ENCODE data around the gene PRRG4.
"Not testable (repeated sequence)": the region's sequence is repeated elsewhere in the genome, so short reads cannot be mapped to it uniquely, and the experiment has no call there.

The PRRG4 gene

GRCh38 chr11:32861850-32862577 lies 32.3 kb downstream of the PRRG4 start:
- H2BK5ac ChIP-seq (ENCODE audit: low read length), result no peak overlapping the region
- H3K4me2 ChIP-seq (ENCODE audit: insufficient read depth, low read length, poor library complexity, severe bottlenecking), result no peak overlapping the region
- no peaks in the 10 kb centered on the region for H3K79me1 ChIP-seq (ENCODE audit: low read depth, low read length)
- H2AK5ac ChIP-seq (ENCODE audit: low read depth, low read length), result no peak overlapping the region
- no peak overlapping the region for H4K8ac ChIP-seq (ENCODE audit: low read depth, low read length)
- no peak overlapping the region for H3K9ac ChIP-seq (ENCODE audit: low read depth, low read length, poor library complexity)
- H2BK15ac ChIP-seq (ENCODE audit: low read length), result no peak overlapping the region
- no peaks in the 10 kb centered on the region for H3K9me3 ChIP-seq (replicated peaks in 1 of 2; ENCODE audit: control insufficient read depth in 2 of 2, insufficient read depth in 1 of 2, low read depth in 1 of 2, low read length in 2 of 2)
- no peaks in the 10 kb centered on the region for H3K4me1 ChIP-seq (ENCODE audit: control insufficient read depth in 2 of 2, insufficient read depth in 1 of 2, low read depth in 1 of 2, low read length in 2 of 2)
- no peak overlapping the region for H3K18ac ChIP-seq (ENCODE audit: low read length)
- no peak overlapping the region for H2BK12ac ChIP-seq (ENCODE audit: low read length)
- H3K4me3 ChIP-seq (ENCODE audit: low read length in 2 of 2), result no peak overlapping the region
- H3K27ac ChIP-seq (replicated peaks; ENCODE audit: low read length), result no peak overlapping the region
- no peak overlapping the region for H3K14ac ChIP-seq (ENCODE audit: low read length)
- no peak for DNase-seq (ENCODE audit: low spot score)
- no peak overlapping the region for H3K4ac ChIP-seq (ENCODE audit: low read length)
- no peak overlapping the region for H2BK120ac ChIP-seq (ENCODE audit: low read depth, low read length)
- peaks cover 0 to 9% (median 0%) of the 10 kb centered on the region in 3 experiments for H3K27me3 ChIP-seq (ENCODE audit: control insufficient read depth in 3 of 3, insufficient read depth in 3 of 3, low read depth in 1 of 3, low read length in 3 of 3)
- H3K23ac ChIP-seq (ENCODE audit: low read depth, low read length, poor library complexity), result no peak overlapping the region
- no peak overlapping the region for H4K91ac ChIP-seq (ENCODE audit: low read depth, low read length, poor library complexity)
- no peak overlapping the region for H2AFZ ChIP-seq (ENCODE audit: low read length)
- H3K36me3 ChIP-seq (replicated peaks in 1 of 2; ENCODE audit: control insufficient read depth in 2 of 2, insufficient read depth in 2 of 2, low read length in 2 of 2), result no peaks in the 10 kb centered on the region
- no CpG with 5 or more reads among the region's 3 CpGs for WGBS, 2 donors (ENCODE audit: extremely low coverage in 2 of 2, insufficient read length in 2 of 2, insufficient replicate concordance in 1 of 2)

- no peak overlapping the region for H3K18ac ChIP-seq (ENCODE audit: low read length)
Measured at GRCh38 chr11:32864555-32864954, 34.8 kb downstream of the PRRG4 start.

GRCh38 chr11:32868752-32869151 lies 39.0 kb downstream of the PRRG4 start:
- H3K4me1 ChIP-seq (ENCODE audit: control insufficient read depth in 2 of 2, insufficient read depth in 1 of 2, low read depth in 1 of 2, low read length in 2 of 2); DNase-seq (ENCODE audit: low spot score); H3K79me1 ChIP-seq (ENCODE audit: low read depth, low read length); H3K9ac ChIP-seq (ENCODE audit: low read depth, low read length, poor library complexity); H3K23ac ChIP-seq (ENCODE audit: low read depth, low read length, poor library complexity); H3K18ac ChIP-seq (ENCODE audit: low read length); H2BK15ac ChIP-seq (ENCODE audit: low read length); H3K27me3 ChIP-seq (ENCODE audit: control insufficient read depth in 3 of 3, insufficient read depth in 3 of 3, low read depth in 1 of 3, low read length in 3 of 3); H3K4ac ChIP-seq (ENCODE audit: low read length); H4K8ac ChIP-seq (ENCODE audit: low read depth, low read length); H3K27ac ChIP-seq (replicated peaks; ENCODE audit: low read length); H4K91ac ChIP-seq (ENCODE audit: low read depth, low read length, poor library complexity); H3K4me2 ChIP-seq (ENCODE audit: insufficient read depth, low read length, poor library complexity, severe bottlenecking); H2BK5ac ChIP-seq (ENCODE audit: low read length); H2AFZ ChIP-seq (ENCODE audit: low read length); H2BK120ac ChIP-seq (ENCODE audit: low read depth, low read length); H3K9me3 ChIP-seq (replicated peaks in 1 of 2; ENCODE audit: control insufficient read depth in 2 of 2, insufficient read depth in 1 of 2, low read depth in 1 of 2, low read length in 2 of 2); H2AK5ac ChIP-seq (ENCODE audit: low read depth, low read length); H3K4me3 ChIP-seq (ENCODE audit: low read length in 2 of 2); H3K14ac ChIP-seq (ENCODE audit: low read length); H2BK12ac ChIP-seq (ENCODE audit: low read length); H3K36me3 ChIP-seq (replicated peaks in 1 of 2; ENCODE audit: control insufficient read depth in 2 of 2, insufficient read depth in 2 of 2, low read length in 2 of 2): not testable (repeated sequence)
- WGBS, 2 donors (ENCODE audit: extremely low coverage in 2 of 2, insufficient read length in 2 of 2, insufficient replicate concordance in 1 of 2), result no CpG with 5 or more reads among the region's 4 CpGs

More at GRCh38 chr11:32864555-32864954, 34.8 kb downstream of the PRRG4 start:
- H4K8ac ChIP-seq (ENCODE audit: low read depth, low read length), result no peak overlapping the region
- no peak overlapping the region for H2BK5ac ChIP-seq (ENCODE audit: low read length)
- H2AK5ac ChIP-seq (ENCODE audit: low read depth, low read length), result no peak overlapping the region
- no peaks in the 10 kb centered on the region for H3K79me1 ChIP-seq (ENCODE audit: low read depth, low read length)
- no peaks in the 10 kb centered on the region for H3K9me3 ChIP-seq (replicated peaks in 1 of 2; ENCODE audit: control insufficient read depth in 2 of 2, insufficient read depth in 1 of 2, low read depth in 1 of 2, low read length in 2 of 2)
- H3K36me3 ChIP-seq (replicated peaks in 1 of 2; ENCODE audit: control insufficient read depth in 2 of 2, insufficient read depth in 2 of 2, low read length in 2 of 2), result no peaks in the 10 kb centered on the region
- H4K91ac ChIP-seq (ENCODE audit: low read depth, low read length, poor library complexity), result no peak overlapping the region
- no peak overlapping the region for H3K4me2 ChIP-seq (ENCODE audit: insufficient read depth, low read length, poor library complexity, severe bottlenecking)
- no peak overlapping the region for H2AFZ ChIP-seq (ENCODE audit: low read length)
- H3K4me3 ChIP-seq (ENCODE audit: low read length in 2 of 2), result no peak overlapping the region
- peaks cover 0 to 4% (median 0%) of the 10 kb centered on the region in 3 experiments for H3K27me3 ChIP-seq (ENCODE audit: control insufficient read depth in 3 of 3, insufficient read depth in 3 of 3, low read depth in 1 of 3, low read length in 3 of 3)
- H3K27ac ChIP-seq (replicated peaks; ENCODE audit: low read length), result no peak overlapping the region
- H3K23ac ChIP-seq (ENCODE audit: low read depth, low read length, poor library complexity), result no peak overlapping the region
- no peak overlapping the region for H2BK12ac ChIP-seq (ENCODE audit: low read length)
- no peaks in the 10 kb centered on the region for H3K4me1 ChIP-seq (ENCODE audit: control insufficient read depth in 2 of 2, insufficient read depth in 1 of 2, low read depth in 1 of 2, low read length in 2 of 2)
- no peak overlapping the region for H3K14ac ChIP-seq (ENCODE audit: low read length)
- no peak overlapping the region for H3K4ac ChIP-seq (ENCODE audit: low read length)
- H2BK15ac ChIP-seq (ENCODE audit: low read length), result no peak overlapping the region
- H3K9ac ChIP-seq (ENCODE audit: low read depth, low read length, poor library complexity), result no peak overlapping the region
- no peak overlapping the region for H2BK120ac ChIP-seq (ENCODE audit: low read depth, low read length)
- DNase-seq (ENCODE audit: low spot score), result no peak

GRCh38 chr11:32870676-32871075 lies 40.9 kb downstream of the PRRG4 start:
- no peak overlapping the region for H2BK120ac ChIP-seq (ENCODE audit: low read depth, low read length)
- H2AK5ac ChIP-seq (ENCODE audit: low read depth, low read length), result no peak overlapping the region
- H3K27me3 ChIP-seq (ENCODE audit: control insufficient read depth in 3 of 3, insufficient read depth in 3 of 3, low read depth in 1 of 3, low read length in 3 of 3), result no peaks in the 10 kb centered on the region
- H2AFZ ChIP-seq (ENCODE audit: low read length), result no peak overlapping the region
- H3K36me3 ChIP-seq (replicated peaks in 1 of 2; ENCODE audit: control insufficient read depth in 2 of 2, insufficient read depth in 2 of 2, low read length in 2 of 2), result no peaks in the 10 kb centered on the region
- no peak overlapping the region for H3K4me2 ChIP-seq (ENCODE audit: insufficient read depth, low read length, poor library complexity, severe bottlenecking)
- no peak overlapping the region for H2BK12ac ChIP-seq (ENCODE audit: low read length)
- no peak overlapping the region for H3K27ac ChIP-seq (replicated peaks; ENCODE audit: low read length)
- no CpG with 5 or more reads among the region's 2 CpGs for WGBS, 2 donors (ENCODE audit: extremely low coverage in 2 of 2, insufficient read length in 2 of 2, insufficient replicate concordance in 1 of 2)
- H3K4me3 ChIP-seq (ENCODE audit: low read length in 2 of 2), result no peak overlapping the region
- no peak overlapping the region for H3K14ac ChIP-seq (ENCODE audit: low read length)
- no peak overlapping the region for H3K4ac ChIP-seq (ENCODE audit: low read length)
- no peak overlapping the region for H2BK15ac ChIP-seq (ENCODE audit: low read length)
- H3K4me1 ChIP-seq (ENCODE audit: control insufficient read depth in 2 of 2, insufficient read depth in 1 of 2, low read depth in 1 of 2, low read length in 2 of 2), result peaks cover 0 to 4% of the 10 kb centered on the region in 2 donors
- H3K9me3 ChIP-seq (replicated peaks in 1 of 2; ENCODE audit: control insufficient read depth in 2 of 2, insufficient read depth in 1 of 2, low read depth in 1 of 2, low read length in 2 of 2), result no peaks in the 10 kb centered on the region
- H2BK5ac ChIP-seq (ENCODE audit: low read length), result no peak overlapping the region
- DNase-seq (ENCODE audit: low spot score), result no peak
- no peak overlapping the region for H4K91ac ChIP-seq (ENCODE audit: low read depth, low read length, poor library complexity)
- H3K23ac ChIP-seq (ENCODE audit: low read depth, low read length, poor library complexity), result no peak overlapping the region
- H3K9ac ChIP-seq (ENCODE audit: low read depth, low read length, poor library complexity), result no peak overlapping the region
- H4K8ac ChIP-seq (ENCODE audit: low read depth, low read length), result no peak overlapping the region
- H3K18ac ChIP-seq (ENCODE audit: low read length), result no peak overlapping the region
- H3K79me1 ChIP-seq (ENCODE audit: low read depth, low read length), result no peaks in the 10 kb centered on the region

Measured in neuronal stem cell (in vitro differentiated cells).